HuH-7.5 (cell line): ENCODE data around the gene TNS1.
A peak's percentile ranks its signal among the peaks of the same experiment; 100 is the strongest.

Experiments used
- DNase-seq: peaks from one replicate; pipeline ENCODE4 v3.0.0; 2011; ENCODE audit warnings: low spot score

TNS1 gene

GRCh38 chr2:217897816-217898806 is 104.7 kb downstream of the TNS1 start:
- no peak for DNase-seq

DNA sequence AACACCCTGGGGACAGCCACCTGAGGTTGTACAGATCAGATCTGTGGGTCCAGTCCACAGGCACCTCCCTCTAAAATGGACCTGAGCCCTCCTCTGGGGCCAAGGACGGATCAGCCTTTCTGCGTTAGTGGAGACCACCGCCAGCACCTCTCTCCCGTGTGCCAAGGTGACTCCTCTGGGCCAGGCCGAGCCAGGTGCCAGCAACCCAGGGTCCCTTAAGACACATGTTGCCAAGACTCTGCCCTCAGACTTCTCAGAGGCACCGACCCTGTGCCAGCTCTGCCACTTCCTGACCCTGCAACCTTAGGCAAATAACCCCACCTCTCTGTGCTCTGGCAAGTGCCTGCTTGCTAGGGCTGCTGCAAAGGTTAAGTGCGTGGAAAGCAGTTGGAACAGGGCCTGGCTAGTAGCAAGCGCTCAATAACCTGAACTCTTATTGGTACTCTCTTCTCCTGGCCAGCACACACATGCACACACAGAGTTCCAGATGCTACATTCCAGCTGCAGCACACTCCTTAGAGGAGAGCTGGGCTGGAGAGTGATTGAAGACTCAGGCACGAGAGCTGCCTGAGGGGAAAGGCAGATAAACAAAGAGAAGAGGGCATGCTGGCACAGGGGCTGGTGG is 105.6 kb downstream of the TNS1 start:
- no peak for DNase-seq

- DNase-seq: no peak
These were observed 107.6 kb downstream of the TNS1 start for GRCh38 chr2:217895070-217895635.

DNA sequence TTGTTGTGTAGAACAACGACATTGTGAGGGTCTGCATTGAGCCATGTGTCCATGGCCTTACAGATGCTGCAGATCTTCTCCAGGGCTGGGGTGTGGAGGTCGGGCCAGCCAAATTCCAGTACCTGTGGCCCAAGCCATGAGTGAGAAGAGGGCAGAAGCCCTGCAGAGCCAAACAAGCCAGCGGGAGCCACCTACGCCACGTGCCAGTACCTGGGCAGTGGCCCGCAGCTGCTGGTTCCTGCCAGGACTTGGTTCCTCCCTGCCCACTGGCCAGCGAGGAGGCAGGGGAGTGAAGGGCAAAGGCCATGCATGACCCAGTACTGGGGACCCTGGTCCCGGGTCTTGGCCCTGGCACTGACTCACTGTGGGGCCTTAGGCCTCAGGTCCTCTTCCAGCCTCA is 109.4 kb downstream of the TNS1 start:
- DNase-seq: no peak

GRCh38 chr2:217892560-217892959 is 110.2 kb downstream of the TNS1 start:
- no peak for DNase-seq

- no peak for DNase-seq
These were observed 112.3 kb downstream of the TNS1 start for GRCh38 chr2:217890445-217890844.

- DNase-seq: no peak
These were observed 113.1 kb downstream of the TNS1 start for GRCh38 chr2:217889656-217890055.

GRCh38 chr2:217887841-217888701 is 114.7 kb downstream of the TNS1 start:
- no peak for DNase-seq

- DNase-seq: peak; percentile 87
These were observed 116.0 kb downstream of the TNS1 start for GRCh38 chr2:217886720-217887309.

- no peak for DNase-seq
These were observed 116.7 kb downstream of the TNS1 start for GRCh38 chr2:217886091-217886490.

GRCh38 chr2:217884985-217885384 is 117.8 kb downstream of the TNS1 start:
- DNase-seq: no peak

DNA sequence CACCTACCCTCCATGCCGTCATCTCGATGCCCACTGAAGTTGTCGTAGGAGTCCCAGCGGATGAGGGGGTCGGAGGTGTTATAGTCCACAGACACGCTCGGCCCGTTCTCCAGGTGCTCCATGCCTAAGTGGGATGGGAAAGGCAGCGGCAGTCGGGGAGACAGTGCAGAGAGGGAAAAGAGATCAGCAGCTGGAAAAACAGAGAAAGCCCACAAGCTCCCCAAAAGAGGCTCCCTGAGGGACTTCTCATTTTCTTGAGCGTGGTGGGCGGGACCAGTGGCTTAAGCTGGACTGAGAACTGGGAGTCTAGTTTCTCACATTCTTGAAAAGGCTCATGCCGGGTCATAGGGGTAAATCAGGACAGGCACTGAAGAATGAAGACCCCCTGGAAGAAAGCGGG is 121.9 kb downstream of the TNS1 start:
- no peak for DNase-seq

- DNase-seq: no peak
These were observed 122.4 kb downstream of the TNS1 start for GRCh38 chr2:217880287-217880889.

- DNase-seq: no peak
These were observed 123.7 kb downstream of the TNS1 start for GRCh38 chr2:217878915-217879590.

DNA sequence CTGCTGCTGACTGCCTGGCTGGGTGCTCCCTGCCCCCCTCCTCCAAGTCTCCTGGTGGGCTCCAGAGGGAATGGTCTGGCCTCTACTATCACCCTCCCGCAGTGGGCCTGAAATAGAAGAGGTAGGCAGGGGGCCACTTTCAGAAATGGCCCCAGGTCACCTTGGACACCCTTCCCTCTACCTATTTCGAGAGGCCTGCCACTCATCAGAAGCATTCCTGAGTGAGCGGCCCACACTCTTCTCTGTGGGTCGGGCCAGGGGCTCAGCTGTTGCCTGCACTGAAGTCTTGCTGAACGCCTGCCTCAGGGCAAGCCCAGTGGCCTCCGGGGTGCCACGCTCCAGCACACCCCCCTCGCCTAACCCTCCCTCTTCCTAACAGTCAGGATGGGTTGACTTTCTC is 124.9 kb downstream of the TNS1 start:
- DNase-seq: no peak

DNA sequence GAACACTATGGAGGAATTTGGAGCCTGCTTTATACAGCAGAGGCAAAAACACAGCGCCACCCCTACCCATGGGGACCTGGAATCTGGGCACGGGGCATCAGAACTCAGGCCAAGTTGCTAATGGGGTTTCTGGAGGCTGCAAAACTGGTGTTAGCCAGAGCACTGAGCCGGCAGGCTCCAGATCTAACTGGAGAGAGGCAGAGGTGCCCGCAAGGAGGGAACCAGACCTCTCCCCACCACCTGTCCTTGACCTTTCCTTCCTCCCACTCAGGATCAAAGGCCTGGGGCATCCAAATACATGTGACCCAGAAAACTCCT is 126.6 kb downstream of the TNS1 start:
- no peak for DNase-seq

- no peak for DNase-seq
These were observed 127.1 kb downstream of the TNS1 start for GRCh38 chr2:217875556-217876252.

- DNase-seq: no peak
These were observed 127.7 kb downstream of the TNS1 start for GRCh38 chr2:217875138-217875537.

DNA sequence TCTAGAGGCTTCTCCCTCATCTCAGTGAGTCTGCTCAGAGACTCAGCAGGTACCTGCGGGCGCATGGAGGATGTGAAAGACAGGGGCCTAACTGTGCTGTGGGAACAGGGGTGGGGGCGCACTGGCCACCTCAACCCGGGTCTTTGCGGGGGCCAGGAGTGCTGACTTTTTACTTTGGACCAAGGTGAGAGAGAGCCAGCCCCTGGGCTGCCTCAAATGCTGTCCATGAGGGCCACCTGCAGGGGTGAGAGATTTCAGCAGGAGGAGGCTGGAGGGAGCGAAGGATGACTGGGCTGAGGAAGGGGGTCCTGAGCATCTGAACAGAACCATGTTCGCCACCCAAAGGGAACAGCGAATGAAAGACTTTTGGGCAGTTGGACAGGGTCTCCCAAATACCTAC is 129.4 kb downstream of the TNS1 start:
- DNase-seq: no peak

- DNase-seq: no peak
These were observed 130.5 kb downstream of the TNS1 start for GRCh38 chr2:217872319-217872718.
